ENCODE results near the gene CACNA1E.

Gene CACNA1E

DNA sequence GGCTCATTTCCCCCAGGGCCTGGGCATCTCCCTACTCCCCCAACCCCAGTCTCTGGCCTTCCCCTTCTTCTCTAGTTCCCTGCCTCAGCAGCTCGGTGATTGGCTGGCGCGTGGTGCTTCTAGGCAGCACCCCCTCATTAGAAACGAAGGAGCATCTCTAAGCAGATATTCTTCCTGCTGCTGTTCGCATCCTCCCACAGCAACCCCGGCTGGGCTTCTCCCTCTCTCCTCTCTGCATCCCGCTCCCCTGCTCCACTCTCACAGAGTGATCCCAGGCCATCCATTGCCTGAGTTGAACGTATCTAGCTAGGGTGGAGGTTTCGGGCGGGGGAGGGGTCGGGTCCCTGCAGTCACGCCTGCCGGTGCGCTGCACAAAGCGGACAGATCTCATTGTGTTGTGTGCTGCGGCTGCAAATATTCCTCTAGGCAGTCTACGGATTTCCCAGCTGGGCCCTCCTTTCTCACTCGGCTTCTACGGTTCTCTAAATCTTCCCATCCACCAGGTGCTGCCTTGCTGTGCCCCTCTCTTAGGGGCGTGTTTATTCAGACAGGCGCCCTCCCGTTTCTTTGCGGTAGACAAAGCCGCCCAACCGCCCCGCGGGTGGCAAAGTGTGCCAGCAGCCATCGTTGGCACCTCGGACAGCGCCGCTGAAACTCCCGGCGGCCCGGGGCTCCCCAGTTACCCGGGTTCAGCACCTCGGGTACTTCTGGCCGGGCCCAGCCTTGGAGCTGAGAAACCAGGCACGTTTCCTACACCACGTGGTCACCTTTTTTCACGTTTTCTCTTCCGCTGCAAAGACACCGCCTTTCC is 2.2 kb downstream of the CACNA1E start:
- no peak for DNase-seq

DNA sequence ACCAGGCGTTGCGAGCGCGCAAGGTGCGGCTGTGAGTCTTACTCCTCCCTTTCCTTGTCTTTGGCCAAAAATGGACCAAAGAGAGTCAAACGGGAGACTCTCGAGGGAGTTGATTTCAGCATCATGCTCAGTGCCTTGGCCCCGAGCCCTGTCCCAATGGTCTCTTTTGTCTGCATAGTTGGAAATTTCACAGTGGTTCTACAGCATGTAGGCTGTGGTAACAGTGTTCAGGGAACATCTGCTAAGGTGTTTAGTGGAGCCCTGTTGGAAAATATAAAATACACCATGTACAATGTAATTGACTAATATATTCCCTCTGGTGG is 2.7 kb downstream of the CACNA1E start:
- no peak for DNase-seq

DNA sequence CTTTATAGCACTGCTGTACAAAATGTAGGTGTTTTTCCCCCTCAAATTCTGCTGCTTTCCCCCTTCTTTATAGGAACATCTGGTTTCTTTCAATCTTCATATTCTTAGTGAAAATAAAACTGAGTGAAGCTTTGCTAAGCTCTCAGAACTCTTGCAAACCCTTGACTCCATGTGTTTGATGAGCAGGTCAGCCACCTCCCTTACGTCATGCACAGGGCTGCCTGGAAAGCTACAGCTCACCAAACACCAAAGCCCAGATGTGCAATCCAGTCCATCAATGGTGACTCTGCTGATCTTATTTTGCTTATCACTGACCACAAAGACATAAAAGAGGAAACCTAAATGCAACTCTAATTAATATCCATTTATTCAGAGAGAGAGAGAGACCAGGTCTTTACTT is 5.5 kb downstream of the CACNA1E start:
- DNase-seq: no peak

DNA sequence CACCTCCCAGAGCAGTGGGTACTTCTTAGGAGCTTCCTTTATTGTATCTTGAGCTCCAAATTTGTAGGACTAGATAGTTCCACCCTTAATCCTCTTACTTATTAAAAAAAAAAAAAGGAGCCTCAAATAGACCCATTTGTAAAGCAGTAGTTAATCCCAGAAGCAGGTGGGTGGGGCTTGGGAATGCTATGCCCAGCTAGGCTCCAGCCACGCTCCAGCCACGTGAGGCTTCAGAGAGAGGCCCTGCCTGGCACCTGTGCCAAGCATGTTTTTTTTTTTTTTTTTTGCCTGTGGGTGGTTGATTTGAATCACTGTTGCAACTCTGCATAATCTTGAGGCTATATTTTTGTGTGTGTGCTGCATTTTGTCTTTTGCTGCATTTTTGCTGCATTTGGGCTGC is 7.0 kb downstream of the CACNA1E start:
- no peak for DNase-seq

DNA sequence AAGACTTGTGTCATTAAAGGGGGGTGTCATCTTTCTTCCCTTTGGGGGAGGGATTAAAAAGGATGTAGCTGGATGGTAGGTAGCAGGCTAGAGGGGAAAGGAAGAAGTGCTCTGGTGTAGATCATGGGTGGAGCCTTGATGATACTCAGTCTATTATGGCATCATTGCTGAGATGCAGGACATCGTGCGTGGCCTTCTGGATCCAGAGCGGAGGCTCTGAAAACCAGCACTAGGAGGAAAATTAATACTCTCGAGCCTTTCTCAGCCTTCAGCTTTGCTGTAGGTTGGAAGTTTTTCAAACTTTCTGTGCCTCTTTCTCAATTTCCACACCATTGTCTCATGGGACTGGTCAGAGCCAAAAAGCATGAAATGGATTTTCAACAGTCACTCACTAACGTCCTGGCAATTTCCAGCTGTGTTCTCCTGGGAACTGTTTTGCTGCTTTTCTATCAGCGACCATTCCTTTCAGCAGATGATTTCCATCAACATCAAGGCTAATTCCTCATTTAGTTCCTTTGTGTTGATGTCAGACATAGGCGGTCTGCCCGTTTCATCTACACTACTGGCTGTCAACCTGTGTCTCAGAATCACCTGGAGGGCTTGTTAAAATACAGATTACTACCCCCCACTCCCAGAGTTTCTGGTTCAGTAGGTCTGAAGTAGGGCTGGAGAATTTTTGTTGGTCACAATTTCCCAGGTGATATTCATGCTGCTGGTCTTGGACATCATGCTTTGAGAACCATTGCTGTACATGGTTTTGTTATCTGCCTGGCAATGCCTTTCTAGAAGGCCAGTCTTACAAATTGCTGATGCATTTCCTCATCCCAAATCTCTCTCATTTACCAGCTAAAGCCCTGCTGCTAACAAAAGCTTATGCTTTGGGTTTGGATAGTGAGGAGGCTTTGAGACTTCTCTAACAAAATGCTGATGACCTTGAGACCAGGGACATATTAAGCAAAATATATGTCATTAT is 7.7 kb downstream of the CACNA1E start:
- DNase-seq: no peak

DNA sequence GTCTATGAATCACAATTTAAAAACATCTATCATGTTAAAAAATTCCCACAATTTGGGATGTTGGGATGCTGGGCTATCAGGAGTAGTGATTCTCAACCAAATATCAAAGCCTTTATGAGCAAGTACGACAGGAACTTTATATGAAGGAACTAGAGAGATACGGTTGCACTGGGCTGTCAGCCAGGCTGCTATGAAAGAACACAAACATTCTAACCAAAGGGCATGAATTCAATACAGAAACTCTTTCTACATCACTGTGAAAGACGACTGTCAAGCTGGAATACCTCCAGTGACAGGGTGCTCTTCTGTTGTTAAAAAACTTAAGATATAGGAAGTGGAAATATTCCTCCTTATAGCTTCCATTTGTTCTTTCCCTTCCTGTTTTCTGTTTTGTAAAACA is 9.8 kb downstream of the CACNA1E start:
- no peak for DNase-seq

DNA sequence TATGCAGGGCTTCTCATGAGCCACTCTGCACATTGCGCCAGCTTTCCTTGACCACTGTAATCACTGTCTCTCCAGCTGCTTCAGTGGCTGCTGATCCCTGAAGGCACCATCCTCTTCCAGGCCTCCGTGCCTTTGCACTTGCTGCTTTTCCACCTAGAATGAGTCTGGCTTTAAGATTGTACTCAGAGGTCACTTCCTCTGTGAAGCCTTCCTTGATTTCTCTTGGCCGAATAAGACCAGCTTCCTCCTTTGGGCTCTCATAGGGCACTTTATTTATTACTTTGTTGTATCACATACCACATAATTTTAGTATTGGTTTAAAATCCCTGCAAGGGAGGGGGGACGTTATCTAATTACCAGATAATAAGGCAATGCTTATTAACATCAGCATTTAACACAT is 10.6 kb downstream of the CACNA1E start:
- DNase-seq: no peak

DNA sequence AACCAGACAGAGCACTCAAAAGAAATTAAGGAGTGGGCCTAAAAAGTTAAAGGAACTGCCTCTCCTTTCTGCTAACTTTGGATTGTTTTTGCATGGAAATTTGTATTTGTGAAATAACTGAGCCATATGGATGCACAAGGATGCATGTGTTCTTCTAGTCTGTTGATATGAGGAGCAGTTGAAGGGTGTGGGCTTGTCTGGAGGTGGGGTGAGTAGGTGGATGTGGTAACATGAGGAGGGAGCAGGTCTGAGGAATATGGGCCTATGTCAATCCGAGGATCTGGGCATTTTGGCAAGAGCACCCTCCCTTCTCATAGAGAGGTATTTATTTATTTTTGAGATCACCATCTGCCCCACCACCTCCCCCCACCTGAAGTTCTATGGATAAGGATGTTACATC is 13.4 kb downstream of the CACNA1E start:
- no peak for DNase-seq

DNA sequence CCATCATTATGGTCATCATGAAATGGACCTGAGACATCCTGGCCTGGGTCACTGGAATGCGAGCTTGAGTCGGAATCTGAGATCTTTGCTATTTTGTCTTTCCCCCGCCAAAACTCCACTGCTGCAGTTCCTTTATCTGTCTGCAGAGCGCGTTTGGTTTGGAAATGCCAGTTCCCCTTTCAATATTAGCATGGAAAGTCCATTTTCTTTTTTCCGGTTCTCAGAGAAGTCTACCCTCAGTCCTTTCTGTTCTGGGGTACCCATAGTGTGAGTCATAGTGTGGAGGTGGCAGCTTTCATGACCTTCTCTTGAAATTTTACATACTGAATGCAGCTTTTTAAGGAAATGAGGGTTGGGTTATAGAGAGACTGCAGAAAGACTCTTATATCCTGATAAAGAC is 14.6 kb downstream of the CACNA1E start:
- peak in 1 of 2 experiments; percentile 2 for DNase-seq

DNA sequence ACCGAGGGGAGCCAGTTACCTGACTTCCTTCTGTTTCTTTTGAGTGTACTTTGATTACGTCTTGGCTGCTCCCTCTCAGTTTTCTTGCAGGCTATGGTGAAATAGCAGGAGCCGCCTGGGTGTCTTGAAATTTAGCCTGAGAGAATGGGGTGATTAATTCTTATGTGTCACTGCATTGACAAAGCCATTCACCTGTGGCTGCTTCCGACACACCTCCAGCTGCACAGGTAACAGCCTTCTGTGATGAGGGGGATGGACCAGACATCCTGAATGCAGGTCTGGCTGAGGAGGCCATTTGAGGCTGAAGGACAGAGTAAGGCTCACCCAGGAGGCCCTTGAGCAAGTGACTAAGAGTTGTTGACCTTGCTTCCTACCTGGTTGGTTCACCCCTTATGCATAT is 16.5 kb downstream of the CACNA1E start:
- no peak for DNase-seq

DNA sequence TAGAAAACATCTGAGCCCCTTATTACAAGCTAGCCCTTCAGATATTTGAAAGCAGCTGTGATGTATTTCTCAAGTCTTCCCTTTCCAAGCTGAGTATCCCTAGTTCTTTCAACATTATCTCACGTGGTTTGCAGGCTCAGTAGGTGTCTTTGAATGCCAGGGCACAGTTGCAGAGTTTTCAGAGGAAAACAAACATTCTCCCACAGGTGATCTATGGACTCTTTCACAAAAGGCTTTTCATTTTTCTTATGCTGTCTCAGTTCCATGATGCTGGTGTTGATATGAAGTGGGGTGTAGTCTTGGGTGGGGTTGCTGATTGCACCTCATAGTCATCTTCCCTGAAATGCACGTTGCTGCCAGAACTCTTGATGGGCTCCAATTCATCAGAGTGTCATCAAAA is 17.3 kb downstream of the CACNA1E start:
- DNase-seq: no peak

DNA sequence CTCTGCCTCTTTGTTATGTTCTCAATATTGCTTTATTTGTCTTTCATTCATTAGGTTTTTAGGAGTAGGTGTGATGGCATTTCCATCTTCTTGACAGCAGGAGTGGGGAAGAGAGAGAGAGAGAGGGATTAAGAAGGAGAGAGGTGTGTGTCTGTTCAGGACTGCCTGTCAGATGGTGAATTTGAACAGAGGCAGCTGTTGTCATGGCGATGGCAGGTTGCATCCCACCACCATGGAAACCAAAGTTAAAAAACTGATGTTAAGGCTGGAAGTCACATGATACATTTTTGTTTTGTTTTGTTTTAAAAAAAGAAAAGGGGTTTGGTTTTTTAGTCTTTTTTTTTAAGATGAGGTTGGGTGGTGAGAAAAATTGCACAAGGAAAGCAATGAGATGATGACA is 18.3 kb downstream of the CACNA1E start:
- DNase-seq: no peak

DNA sequence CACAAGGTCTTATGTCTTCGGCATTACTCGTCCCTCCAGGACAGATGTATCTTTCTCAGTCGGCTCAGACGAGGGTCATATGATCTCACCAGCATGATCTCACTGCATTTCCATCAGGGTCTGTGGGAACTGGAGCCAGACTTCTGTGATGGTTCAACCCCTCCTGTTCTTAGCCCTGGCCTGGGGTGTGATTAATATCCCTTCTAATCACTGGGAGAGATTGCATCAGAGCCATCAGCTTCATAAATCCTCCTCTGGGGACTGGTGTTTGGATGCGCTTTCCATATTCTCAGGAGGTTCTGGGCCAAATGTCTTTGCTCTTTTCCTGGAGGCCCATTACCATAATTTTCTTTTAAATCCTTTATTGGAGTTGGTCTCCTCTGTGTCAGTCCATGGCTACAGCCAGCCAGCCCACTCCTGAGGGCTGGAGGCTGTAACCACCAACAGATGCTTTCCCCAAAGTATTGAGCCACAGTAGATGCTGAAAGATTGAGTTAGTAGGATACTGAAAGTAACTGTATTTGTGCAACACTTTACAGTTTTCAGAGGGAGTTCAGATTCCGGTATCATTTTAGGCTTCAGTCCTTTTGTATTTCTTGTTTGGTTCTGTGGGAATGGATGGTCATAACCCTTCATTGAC is 20.0 kb downstream of the CACNA1E start:
- DNase-seq: no peak

DNA sequence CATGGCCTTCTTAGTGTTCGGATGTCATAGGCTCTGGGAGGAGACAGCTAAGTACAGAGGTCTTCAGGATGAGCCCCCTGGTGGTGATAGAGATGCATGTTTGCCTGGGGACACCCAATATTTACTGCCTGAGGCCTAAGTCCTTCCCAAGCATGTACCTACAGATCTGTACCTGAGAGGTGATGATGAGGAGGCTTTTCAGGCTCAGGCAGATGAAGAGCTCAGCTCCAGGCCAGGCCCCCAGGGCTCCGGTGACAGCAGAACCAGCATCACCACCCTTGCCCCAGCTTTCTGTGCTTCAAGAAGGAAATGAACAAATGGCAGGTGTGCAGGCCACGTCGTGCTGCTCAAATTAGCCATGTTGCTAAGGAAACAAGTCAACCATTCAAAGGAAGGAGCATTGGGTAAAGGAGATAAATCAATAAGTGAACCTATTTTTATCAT is 21.1 kb downstream of the CACNA1E start:
- peak; percentile 8 to 41 for DNase-seq

DNA sequence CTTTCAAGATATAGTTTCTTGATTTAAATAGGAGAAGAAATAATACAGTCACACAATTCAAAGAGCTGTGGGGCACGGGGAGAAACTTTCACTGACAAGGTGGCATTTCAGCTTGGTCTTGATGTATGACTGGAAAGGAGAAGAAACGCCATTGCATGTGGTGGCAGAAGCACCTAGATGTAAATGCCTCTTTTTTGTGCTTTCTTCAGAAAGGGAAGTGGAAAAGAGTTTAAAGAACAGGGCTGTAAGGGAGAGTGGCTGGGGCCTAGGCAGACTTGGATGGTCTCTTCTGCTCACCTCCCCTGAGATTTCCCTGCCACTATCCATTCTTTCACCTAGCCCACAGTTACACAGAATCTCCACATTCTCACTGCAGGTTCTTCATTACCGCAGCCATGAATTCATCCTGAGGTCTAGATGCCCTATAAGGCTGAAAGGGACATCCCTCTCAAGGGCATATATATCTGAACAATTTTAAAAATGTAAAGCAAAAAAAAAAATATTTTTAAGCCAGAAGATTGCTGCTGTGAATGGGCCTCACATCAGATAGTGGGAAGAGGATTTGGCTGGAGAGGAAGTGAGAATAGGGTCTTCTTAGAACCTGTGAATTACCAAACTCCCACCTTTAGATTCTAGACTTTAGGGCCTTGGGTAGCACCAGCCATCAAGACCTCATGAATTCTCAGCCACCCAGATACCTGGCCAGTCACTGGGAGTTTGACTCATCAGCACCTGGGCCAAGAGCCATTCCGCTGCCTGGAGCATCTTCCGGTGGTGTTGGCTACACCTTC is 23.4 kb downstream of the CACNA1E start:
- peak; percentile 5 to 7 for DNase-seq

DNA sequence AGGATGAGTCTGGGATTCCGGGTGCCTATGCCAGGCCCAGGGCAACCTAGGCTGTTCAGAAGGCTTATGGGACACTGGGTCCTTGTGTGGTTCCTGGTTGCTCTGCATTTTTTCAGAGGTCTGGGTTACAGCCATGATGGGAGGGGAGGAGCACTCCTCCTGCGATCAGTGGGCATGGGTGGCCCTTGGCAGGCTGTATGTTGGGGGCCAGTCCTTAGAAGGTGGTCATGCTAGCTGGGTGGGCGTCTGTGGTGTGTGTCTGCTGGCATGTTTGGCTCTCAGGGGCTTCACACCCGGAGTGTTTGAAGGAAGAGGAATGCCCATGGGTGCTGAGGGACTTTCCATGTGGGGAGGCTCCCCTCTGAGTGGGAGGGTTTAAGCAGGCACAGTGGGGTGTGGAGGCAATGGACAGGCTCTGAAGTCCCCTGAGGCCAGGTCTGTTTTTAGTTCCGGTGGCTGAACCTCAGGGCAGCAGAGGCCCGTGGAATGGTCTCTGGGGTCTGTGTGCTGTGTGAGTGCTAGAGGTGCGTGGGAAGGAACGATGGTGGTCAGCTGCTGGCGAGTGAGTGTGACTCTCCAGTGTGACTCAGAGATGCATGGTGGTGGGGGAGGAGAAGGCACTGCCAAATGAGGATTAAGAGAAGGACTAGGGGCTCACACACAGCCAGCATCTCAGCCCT is 25.3 kb downstream of the CACNA1E start:
- no peak for DNase-seq

DNA sequence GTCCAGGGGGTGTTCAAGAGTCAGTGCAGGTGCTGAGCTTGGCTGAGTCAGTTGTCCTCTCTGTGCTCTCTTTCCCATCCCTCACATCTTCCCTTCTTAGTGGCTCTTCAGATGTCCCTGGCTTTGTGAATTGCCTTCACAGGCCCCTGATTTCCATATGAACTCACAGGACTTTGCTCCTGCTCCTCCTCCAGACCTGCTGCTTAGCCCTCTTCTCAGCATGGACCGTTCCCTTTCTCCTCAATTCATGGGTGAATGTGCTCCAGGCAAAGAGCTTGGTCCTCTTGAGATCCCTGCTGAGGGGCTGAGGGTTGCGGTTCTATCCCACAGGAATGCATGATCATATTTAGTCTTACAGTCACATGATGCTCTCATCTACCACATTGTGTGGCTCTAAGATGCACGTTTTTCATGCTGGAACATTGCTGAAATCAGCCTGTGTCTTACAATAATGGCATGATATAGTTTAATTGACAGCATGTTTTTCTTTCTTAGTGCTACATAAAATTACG is 30.5 kb downstream of the CACNA1E start:
- DNase-seq: no peak

DNA sequence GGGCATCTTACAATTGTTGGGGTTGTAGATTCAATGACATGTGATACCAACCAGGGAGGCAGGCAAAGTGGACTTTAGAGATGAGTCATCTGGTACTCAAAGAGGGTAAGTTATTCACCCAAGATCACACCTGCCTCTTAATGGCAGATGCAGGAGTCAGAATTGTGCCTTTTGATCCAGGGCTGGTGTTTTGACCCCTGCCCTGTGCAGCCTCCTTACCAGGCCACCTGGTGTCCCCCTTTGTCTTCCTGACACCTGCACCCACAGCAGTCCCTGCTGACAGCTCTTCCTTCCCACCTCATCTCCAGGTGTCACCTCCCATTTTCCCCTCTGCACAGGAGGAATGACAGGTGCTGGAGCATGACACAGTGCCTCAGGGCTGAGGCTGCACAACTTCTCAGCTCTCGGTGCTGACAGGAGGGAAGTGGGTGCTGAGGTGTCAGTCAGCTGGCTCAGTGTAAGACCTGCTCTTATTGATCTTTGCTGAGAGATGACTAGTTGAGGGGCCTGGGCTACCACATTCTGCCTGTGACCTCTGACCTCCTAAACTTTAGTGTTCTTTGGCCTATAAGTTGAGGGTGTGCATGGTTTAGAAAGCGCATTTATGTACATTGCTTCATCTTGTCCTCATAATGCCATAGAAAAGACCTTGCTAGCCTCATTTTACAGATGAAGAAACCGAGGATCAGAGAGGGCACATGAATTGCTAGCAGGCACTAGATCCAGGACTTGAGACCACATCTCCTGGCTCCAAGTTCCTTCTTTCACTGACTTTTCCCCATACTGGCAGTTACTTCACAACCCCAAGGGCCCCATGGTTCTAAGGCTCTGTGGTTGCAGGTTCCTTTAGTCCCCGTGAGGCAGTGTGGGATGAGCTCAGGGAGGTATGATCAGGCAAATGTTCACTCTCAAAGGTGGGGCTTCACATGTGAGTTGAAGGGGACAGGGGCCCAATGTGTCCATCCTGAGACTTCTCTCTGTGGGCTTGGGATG is 31.3 kb downstream of the CACNA1E start:
- peak in 1 of 2 experiments; percentile 14 for DNase-seq

DNA sequence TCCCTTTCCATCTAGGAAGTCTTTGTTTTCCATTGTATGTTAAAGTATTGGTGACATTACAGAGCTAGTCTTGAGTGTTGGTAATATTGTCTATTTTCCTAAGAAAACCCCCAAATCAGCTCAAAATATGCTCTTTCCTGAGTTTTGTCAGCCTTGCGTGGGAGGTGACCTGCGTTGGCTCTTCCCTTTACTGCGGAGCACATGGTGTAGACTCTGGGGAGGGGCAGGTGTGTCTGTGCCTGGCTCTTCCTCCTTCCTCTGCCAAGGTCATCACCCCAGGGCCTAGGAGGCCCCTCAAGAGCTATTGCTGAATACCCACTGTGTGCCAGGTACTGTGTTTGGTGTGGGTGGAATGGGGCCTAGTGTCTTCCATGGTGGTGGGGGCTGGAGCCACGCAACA is 33.4 kb downstream of the CACNA1E start:
- DNase-seq: no peak

DNA sequence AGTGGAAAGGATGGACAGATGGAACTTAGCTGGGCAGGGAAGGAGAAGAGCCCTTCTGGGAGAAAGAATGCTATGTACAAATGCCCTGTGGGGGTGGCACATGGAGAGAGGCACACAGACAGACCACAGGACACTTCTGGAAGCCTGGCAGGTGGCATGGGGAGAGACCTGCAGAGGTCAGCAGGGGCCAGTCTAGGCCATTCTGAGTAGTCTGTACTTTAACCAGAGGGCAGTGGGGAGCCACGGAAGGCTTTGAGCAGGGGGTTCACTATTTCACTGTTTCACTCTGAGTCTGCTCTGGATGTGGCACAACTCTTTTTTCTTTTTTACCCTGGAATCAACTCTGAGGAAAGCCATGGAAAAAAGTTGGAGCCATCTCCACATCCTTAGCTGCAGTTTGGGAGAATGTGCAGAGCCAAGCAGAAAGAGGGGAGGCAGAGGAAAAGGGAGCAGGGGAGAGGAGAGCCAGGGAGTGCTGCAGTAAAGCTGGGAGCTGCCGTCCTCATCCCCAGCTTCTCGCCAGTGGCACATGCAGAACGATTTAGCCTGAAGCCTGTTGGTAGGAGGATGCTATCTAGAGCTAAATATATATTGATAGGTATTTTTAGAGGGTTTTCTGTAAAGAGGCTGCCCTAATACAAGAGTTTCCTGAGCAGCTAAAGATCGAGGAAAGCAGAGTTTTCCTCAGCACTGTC is 34.0 kb downstream of the CACNA1E start:
- no peak for DNase-seq

All from Kasumi-1 (cell line).